Limb (tissue), 2 donors: ENCODE measurements around the gene EFNA5.
"Not testable (repeated sequence)": the region's sequence is repeated elsewhere in the genome, so short reads cannot be mapped to it uniquely, and the experiment has no call there.

Experiments
- DNase-seq, 2 donors: peaks; one replicate each; pipeline ENCODE4 v3.0.0-alpha.2; 2016; ENCODE audit errors: extremely low spot score in 2 of 2

EFNA5 gene

GRCh38 chr5:107494129-107494528 is 176.6 kb downstream of the EFNA5 start:
- DNase-seq, result not testable (repeated sequence)

- DNase-seq, result no peak
These were observed 183.6 kb downstream of the EFNA5 start for GRCh38 chr5:107487056-107487542.

- no peak for DNase-seq
These were observed 184.2 kb downstream of the EFNA5 start for GRCh38 chr5:107486489-107486888.

GRCh38 chr5:107485184-107485583 is 185.6 kb downstream of the EFNA5 start:
- DNase-seq, result no peak

- DNase-seq, result no peak
These were observed 186.5 kb downstream of the EFNA5 start for GRCh38 chr5:107484281-107484680.

- DNase-seq, result no peak
These were observed 187.3 kb downstream of the EFNA5 start for GRCh38 chr5:107483231-107484024.

- no peak for DNase-seq
These were observed 192.6 kb downstream of the EFNA5 start for GRCh38 chr5:107478068-107478641.

GRCh38 chr5:107477492-107477891 is 193.2 kb downstream of the EFNA5 start:
- no peak for DNase-seq

- no peak for DNase-seq
These were observed 194.0 kb downstream of the EFNA5 start for GRCh38 chr5:107476783-107477182.

- DNase-seq, result no peak
These were observed 195.8 kb downstream of the EFNA5 start for GRCh38 chr5:107474716-107475489.

GRCh38 chr5:107474361-107474715 is 196.4 kb downstream of the EFNA5 start:
- no peak for DNase-seq

GRCh38 chr5:107472620-107473064 is 198.1 kb downstream of the EFNA5 start:
- DNase-seq, result no peak

GRCh38 chr5:107470295-107470582 is 200.5 kb downstream of the EFNA5 start:
- no peak for DNase-seq

GRCh38 chr5:107469485-107470294 is 201.0 kb downstream of the EFNA5 start:
- DNase-seq, result no peak

GRCh38 chr5:107469064-107469463 is 201.7 kb downstream of the EFNA5 start:
- DNase-seq, result no peak

- no peak for DNase-seq
These were observed 202.5 kb downstream of the EFNA5 start for GRCh38 chr5:107468276-107468675.

GRCh38 chr5:107467137-107467932 is 203.4 kb downstream of the EFNA5 start:
- no peak for DNase-seq

- no peak for DNase-seq
These were observed 204.4 kb downstream of the EFNA5 start for GRCh38 chr5:107466233-107466769.

GRCh38 chr5:107464876-107465275 is 205.9 kb downstream of the EFNA5 start:
- DNase-seq, result no peak

- no peak for DNase-seq
These were observed 206.3 kb downstream of the EFNA5 start for GRCh38 chr5:107464416-107464815.
